LNCaP clone FGC (cell line): ENCODE results near the gene DCST2.

ENCODE experiments used
- DNase-seq: peaks from one replicate; pipeline ENCODE4 v3.0.0-alpha.2; 2011; ENCODE audit warnings: low read depth
- H3K4me3 ChIP-seq: 2 replicates; pipeline ENCODE4 v1.5.1; 2011; ENCODE audit warnings: mild to moderate bottlenecking, low read depth, low read length, control low read depth
- CTCF ChIP-seq: IDR thresholded peaks from 2 replicates; pipeline ENCODE4 v1.5.1; 2012; ENCODE audit warnings: mild to moderate bottlenecking; ENCODE audit not compliant: control insufficient read depth, insufficient read depth; ENCODE audit errors: extremely low read depth

The DCST2 gene

DNA sequence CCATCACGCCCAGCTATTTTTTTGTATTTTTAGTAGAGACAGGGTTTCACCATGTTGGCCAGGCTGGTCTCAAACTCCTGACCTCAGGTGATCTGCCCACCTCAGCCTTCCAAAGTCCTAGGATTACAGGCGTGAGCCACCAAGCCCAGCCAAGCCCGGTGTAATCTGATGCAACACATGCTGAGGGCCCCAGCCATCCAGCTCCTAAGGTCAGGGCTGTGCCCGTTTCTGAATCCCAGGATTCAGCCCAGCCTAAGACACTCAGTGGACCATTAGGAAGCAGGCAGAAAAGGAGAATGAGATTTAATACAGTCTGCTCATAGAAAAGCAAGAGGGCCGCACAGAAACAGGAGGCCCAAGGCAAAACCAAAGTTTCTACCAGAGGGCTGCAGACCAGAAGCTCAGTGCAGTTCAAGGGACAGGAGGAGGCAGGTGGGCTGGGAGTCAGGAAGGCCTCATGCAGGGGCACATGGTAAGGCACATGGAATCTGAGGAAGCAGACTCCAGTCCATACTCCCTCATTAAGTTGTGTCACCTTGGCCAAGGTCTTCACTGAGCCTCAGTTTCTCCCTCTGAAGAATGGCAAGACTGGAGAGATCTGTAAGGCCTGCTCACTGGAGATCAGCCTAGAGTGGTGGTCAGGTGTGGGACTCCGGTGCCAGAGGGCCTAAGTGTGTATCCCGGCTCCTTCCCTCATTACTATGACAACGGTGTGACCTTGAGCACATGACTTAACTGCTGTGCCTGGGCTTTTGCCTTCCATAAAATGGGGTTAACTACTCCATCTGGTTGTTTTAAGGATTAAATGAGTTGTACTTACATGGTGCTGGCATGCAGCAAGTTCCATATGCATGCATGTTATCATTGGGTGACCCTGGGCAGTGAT, 15.1 kb upstream of the DCST2 start:
- H3K4me3 ChIP-seq: no peak overlapping the region
- no peak for DNase-seq
- TF ChIP-seq CTCF: no peak

GRCh38 chr1:155044812-155045657, 11.5 kb upstream of the DCST2 start:
- peak; percentile 86 for TF ChIP-seq CTCF
- DNase-seq: peak; percentile 93
- H3K4me3 ChIP-seq: no peak overlapping the region

GRCh38 chr1:155044365-155044764, 10.8 kb upstream of the DCST2 start:
- DNase-seq: no peak
- no peak overlapping the region for H3K4me3 ChIP-seq
- TF ChIP-seq CTCF: no peak

- DNase-seq: no peak
- no peak for TF ChIP-seq CTCF
Observed at GRCh38 chr1:155043793-155044192, 10.2 kb upstream of the DCST2 start.

GRCh38 chr1:155043301-155043702, 9.7 kb upstream of the DCST2 start:
- TF ChIP-seq CTCF: no peak
- H3K4me3 ChIP-seq: no peak overlapping the region
- DNase-seq: no peak

More at GRCh38 chr1:155043793-155044192, 10.2 kb upstream of the DCST2 start:
- no peak overlapping the region for H3K4me3 ChIP-seq

DNA sequence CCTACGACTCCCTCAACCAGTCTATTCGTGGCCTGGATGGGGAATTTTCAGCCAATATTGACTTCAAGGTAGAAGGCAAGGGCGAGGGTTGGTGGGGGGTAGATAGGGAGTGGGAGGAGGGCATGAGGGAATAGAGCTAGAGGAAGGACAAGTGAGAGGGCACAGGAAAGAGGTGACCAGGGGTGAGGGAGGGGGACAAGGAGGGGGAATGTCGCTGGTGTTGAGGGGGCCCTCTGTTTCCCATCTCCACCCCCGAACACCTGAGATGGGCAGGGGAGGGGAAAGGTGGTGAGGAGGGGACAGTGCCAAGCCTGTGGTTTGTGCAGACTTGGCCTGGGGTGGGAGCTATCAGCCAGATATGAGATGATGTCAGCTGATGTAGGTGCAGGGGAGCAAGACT, 9.2 kb upstream of the DCST2 start:
- H3K4me3 ChIP-seq: no peak overlapping the region
- DNase-seq: no peak
- no peak for TF ChIP-seq CTCF
